Mesothelial cell of epicardium (in vitro differentiated cells): ENCODE measurements around the gene MGAT5B. TPM values are rescaled to one million over a fixed set of nuclear protein-coding genes. Genes with fewer than 3 reads are reported as not detected.

Experiments
- DNase-seq, 2 experiments: peaks; one replicate each; pipeline ENCODE4 v3.0.0; 2021; ENCODE audit warnings: low spot score in 2 of 2; ENCODE audit not compliant: unreplicated experiment in 2 of 2
- H3K27ac Mint-ChIP-seq: 2 replicates; pipeline ENCODE4 v1.8.0; 2021; ENCODE audit warnings: mixed read lengths
- H3K27me3 Mint-ChIP-seq: 2 replicates; pipeline ENCODE4 v1.8.0; 2021; ENCODE audit warnings: low read depth, mixed read lengths
- H3K36me3 Mint-ChIP-seq: 2 replicates; pipeline ENCODE4 v1.8.0; 2021; ENCODE audit warnings: mixed read lengths
- H3K4me1 Mint-ChIP-seq: 2 replicates; pipeline ENCODE4 v1.8.0; 2021; ENCODE audit warnings: mixed read lengths
- H3K4me3 Mint-ChIP-seq: 2 replicates; pipeline ENCODE4 v1.8.0; 2021; ENCODE audit warnings: mild to moderate bottlenecking, moderate library complexity, mixed read lengths
- H3K9me3 Mint-ChIP-seq: 2 replicates; pipeline ENCODE4 v1.8.0; 2021; ENCODE audit warnings: mixed read lengths
- total RNA-seq: library from RNA; stranded (reverse); gene quantifications from 3 replicates; pipeline ENCODE4 v1.2.1, GENCODE V29; 2021
- TF ChIP-seq, protein P1 (sequence below): fragments of 200-600 bp; sonication (generic); IDR thresholded peaks from one replicate; pipeline ENCODE4 v1.5.0; 2021; ENCODE audit warnings: antibody characterized with exemption; ENCODE audit not compliant: unreplicated experiment

Gene MGAT5B
- total RNA-seq, 1 donor from 2014 or later, result 0.78 TPM

DNA sequence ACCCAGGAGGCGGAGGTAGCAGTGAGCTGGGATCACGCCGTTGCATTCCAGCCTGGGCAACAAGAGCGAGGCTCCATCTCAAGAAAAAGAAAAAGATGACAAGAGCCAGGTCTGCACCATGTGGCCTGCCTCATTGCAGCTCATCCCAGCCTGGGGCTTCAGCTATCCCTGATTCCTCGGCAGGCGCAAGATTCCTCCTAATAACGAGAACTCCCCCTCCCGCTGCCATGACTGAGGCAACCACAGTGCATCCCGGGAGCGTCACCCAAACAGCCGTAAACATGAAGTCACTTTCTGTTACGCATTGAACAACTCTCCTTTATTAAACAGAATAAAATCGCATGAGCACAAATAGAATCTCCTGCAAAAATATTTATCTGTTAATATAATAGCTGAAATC lies 120.6 kb downstream of the MGAT5B start:
- TF ChIP-seq, protein P1, sequence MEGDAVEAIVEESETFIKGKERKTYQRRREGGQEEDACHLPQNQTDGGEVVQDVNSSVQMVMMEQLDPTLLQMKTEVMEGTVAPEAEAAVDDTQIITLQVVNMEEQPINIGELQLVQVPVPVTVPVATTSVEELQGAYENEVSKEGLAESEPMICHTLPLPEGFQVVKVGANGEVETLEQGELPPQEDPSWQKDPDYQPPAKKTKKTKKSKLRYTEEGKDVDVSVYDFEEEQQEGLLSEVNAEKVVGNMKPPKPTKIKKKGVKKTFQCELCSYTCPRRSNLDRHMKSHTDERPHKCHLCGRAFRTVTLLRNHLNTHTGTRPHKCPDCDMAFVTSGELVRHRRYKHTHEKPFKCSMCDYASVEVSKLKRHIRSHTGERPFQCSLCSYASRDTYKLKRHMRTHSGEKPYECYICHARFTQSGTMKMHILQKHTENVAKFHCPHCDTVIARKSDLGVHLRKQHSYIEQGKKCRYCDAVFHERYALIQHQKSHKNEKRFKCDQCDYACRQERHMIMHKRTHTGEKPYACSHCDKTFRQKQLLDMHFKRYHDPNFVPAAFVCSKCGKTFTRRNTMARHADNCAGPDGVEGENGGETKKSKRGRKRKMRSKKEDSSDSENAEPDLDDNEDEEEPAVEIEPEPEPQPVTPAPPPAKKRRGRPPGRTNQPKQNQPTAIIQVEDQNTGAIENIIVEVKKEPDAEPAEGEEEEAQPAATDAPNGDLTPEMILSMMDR, result no peak
- DNase-seq, result no peak
- H3K9me3 Mint-ChIP-seq, result no peaks in the 10 kb centered on the region
- peaks cover 8% of the 10 kb centered on the region for H3K27me3 Mint-ChIP-seq
- no peak overlapping the region for H3K4me3 Mint-ChIP-seq
- no peaks in the 10 kb centered on the region for H3K4me1 Mint-ChIP-seq
- no peak overlapping the region for H3K27ac Mint-ChIP-seq
- H3K36me3 Mint-ChIP-seq, result no peaks in the 10 kb centered on the region

DNA sequence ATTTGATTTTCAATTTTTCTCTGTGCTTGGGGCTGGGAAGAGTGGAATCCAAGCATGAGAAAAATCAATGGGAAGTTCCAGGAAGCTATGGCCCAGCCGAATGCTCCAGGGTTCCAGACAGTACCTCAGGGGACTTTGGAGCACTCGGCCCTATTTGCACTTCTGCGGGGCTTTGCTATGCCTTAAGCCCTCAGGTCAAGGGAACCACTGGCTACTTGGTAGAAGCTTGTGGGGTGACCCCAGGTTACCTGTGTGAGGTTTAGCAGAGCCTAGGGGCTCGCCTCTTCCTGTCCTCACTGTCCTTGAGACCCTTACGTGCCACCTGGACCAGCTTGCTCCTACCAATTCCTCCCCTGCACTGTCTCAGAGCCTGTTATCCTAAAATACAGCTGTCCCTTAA lies 121.3 kb downstream of the MGAT5B start:
- Mint-ChIP-seq H3K4me3 (no peak overlapping the region), H3K27me3 (peaks cover 8% of the 10 kb centered on the region), H3K4me1 (no peaks in the 10 kb centered on the region), H3K9me3 (no peaks in the 10 kb centered on the region), H3K36me3 (no peaks in the 10 kb centered on the region), H3K27ac (no peak overlapping the region)
- TF ChIP-seq, protein P1, result no peak
- DNase-seq, result no peak

DNA sequence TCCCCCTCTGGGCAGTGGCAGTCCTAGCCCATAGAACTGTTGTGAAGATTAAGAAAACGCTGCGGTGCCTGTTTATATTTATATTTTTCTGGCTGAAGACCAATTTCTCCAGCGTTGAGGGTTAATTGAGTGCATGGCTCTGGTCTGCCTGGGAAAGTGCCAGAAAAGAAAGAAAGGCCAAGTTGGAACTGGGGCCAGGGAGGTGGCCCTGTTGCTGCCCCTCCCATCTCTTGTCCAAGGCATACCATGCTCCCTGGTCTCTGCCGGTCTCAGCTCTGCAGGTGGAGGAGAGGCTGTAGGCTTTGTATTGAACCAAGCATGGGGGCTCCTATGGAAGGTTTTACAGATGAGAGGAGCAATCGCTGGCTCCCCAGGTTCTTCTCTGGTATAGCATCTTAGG lies 124.7 kb downstream of the MGAT5B start:
- no peak overlapping the region for H3K4me3 Mint-ChIP-seq
- H3K4me1 Mint-ChIP-seq, result peaks cover 2% of the 10 kb centered on the region
- DNase-seq, result no peak
- TF ChIP-seq, protein P1, result no peak
- no peaks in the 10 kb centered on the region for H3K36me3 Mint-ChIP-seq
- H3K27me3 Mint-ChIP-seq, result peaks cover 10% of the 10 kb centered on the region
- H3K9me3 Mint-ChIP-seq, result no peaks in the 10 kb centered on the region
- no peak overlapping the region for H3K27ac Mint-ChIP-seq

DNA sequence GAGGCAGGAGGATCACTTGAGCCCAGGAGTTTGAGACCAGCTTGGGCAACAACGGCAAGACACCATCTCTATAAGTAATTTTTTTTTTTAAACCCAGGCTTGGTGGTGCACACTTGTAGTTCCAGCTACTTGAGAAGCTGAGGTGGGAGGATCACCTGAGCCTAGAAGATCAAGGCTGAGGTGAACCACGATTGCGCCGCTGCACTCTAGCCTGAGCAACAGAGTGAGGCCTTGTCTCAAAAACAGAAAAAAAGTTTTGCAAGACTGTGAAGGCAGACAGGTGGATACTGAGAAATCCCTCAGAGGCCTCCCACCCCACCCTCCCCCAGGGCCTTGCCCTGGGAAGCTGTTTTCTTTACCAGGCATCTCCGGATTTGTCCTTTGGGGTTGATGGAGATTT lies 125.4 kb downstream of the MGAT5B start:
- DNase-seq, result no peak
- H3K4me1 Mint-ChIP-seq, result peaks cover 2% of the 10 kb centered on the region
- no peaks in the 10 kb centered on the region for H3K36me3 Mint-ChIP-seq
- H3K9me3 Mint-ChIP-seq, result no peaks in the 10 kb centered on the region
- H3K27ac Mint-ChIP-seq, result no peak overlapping the region
- TF ChIP-seq, protein P1, result no peak
- peaks cover 10% of the 10 kb centered on the region for H3K27me3 Mint-ChIP-seq
- no peak overlapping the region for H3K4me3 Mint-ChIP-seq

DNA sequence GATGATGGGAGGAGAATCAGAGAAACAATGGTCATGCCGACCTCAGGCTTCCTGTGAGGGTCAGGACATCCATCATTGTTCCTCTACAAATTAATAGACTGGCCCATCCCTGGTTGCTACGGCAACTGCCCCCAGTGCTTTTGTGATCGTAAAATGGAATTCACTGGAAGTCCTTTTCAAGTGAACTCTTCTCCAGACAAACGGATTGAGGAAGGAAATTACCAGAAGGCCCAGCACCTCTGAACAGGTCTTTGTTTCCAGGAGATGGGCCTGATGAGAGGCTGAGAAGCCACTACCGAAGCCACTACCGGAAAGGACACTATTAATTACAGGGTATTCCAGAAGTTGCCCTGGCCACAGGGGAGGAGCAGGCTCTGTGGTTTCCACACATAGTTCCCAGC lies 126.0 kb downstream of the MGAT5B start:
- TF ChIP-seq, protein P1, result no peak
- no peaks in the 10 kb centered on the region for H3K36me3 Mint-ChIP-seq
- peaks cover 10% of the 10 kb centered on the region for H3K27me3 Mint-ChIP-seq
- H3K4me1 Mint-ChIP-seq, result peaks cover 2% of the 10 kb centered on the region
- no peaks in the 10 kb centered on the region for H3K9me3 Mint-ChIP-seq
- no peak overlapping the region for H3K4me3 Mint-ChIP-seq
- DNase-seq, result no peak
- H3K27ac Mint-ChIP-seq, result no peak overlapping the region
